Measurements from ENCODE around the gene PFDN2. TPM values are rescaled to one million over a fixed set of nuclear protein-coding genes. Genes with fewer than 3 reads are reported as not detected.

The PFDN2 gene
- total and polyA plus RNA-seq, 2 of the 4 experiments (the other 2 are of a cell fraction): 62.4 to 179 TPM

DNA sequence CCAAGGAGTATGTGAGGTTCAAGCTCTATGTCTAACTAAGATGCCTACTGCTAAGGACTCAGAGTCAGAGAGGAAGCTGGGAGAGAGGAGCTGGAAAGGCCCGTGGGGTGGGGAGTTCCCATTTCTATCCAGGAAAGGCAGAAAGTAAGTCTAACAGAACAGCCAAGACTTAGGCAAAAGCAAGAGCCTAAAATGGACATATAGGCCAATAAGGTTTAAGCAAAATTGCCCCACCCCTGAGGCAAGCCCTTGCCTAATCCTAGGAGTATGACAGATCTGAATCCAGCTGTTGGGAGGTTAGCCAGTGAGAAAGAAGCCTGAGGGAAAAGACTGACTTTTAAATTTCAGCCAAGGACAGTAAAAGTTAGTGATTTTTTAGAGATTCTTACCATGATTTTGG is 21.3 kb downstream of the PFDN2 start:
- Histone ChIP-seq H4K8ac (ENCODE audit: low read depth in 2 of 2, low read length in 2 of 2) (no peak overlapping the region), H2AK5ac (ENCODE audit: low read depth, low read length) (no peak overlapping the region), H2BK5ac (ENCODE audit: low read depth, low read length, poor library complexity, severe bottlenecking) (no peak overlapping the region), H3K18ac (ENCODE audit: low read depth, low read length) (no peak overlapping the region), H3K9ac (ENCODE audit: low read depth, low read length) (no peak overlapping the region), H4K91ac (ENCODE audit: insufficient read depth, low read depth, low read length) (no peak overlapping the region), H2BK120ac (ENCODE audit: low read depth, low read length) (no peak overlapping the region), H3K9me3 (ENCODE audit: control insufficient read depth, insufficient read depth, low read length) (no peaks in the 10 kb centered on the region), H2AFZ (replicated peaks; ENCODE audit: low read length, poor library complexity) (no peak overlapping the region), H3K4me1 (ENCODE audit: control insufficient read depth, insufficient read depth, low read length) (peaks cover 12% of the 10 kb centered on the region), H3K23ac (ENCODE audit: low read depth, low read length) (no peak overlapping the region), H3K9me1 (ENCODE audit: insufficient read depth, low read length) (peaks cover 9% of the 10 kb centered on the region), H3K56ac (ENCODE audit: extremely low read depth, insufficient read depth, low read length) (no peak overlapping the region), H3K14ac (replicated peaks; ENCODE audit: low read depth, low read length) (no peak overlapping the region), H3K36me3 (ENCODE audit: control insufficient read depth, insufficient read depth, low read length) (peaks cover 4% of the 10 kb centered on the region), H4K20me1 (ENCODE audit: insufficient read depth, low read length) (peaks cover 10% of the 10 kb centered on the region), H4K5ac (ENCODE audit: low read depth, low read length) (no peak overlapping the region), H2AK9ac (replicated peaks; ENCODE audit: low read depth, low read length, poor library complexity) (no peak overlapping the region), H3K79me1 (ENCODE audit: low read depth in 1 of 2, low read length in 2 of 2) (peaks cover 0 to 4% of the 10 kb centered on the region in 2 experiments; a peak in 1 of 4 replicates), H3K4ac (ENCODE audit: low read depth, low read length) (no peak overlapping the region), H3K4me3 (ENCODE audit: insufficient read depth, low read depth, low read length) (no peak overlapping the region), H3K27me3 (ENCODE audit: control insufficient read depth, insufficient read depth, low read length) (no peaks in the 10 kb centered on the region), H3K27ac (ENCODE audit: insufficient read depth, low read length) (no peak overlapping the region), H2BK20ac (ENCODE audit: low read depth, low read length) (no peak overlapping the region), H2BK15ac (ENCODE audit: low read depth, low read length) (no peak overlapping the region), H3K4me2 (ENCODE audit: low read depth, low read length) (no peak overlapping the region)
- no peak for TF ChIP-seq RFX5 (IDR thresholded peaks at IDR 0.05; ENCODE audit: low read depth, low read length)
- peak; percentile 63 for TF ChIP-seq CEBPB (IDR thresholded peaks at IDR 0.05; ENCODE audit: low read depth, low read length)
- DNase-seq: peak; percentile 54
- WGBS, 2 experiments (ENCODE audit: extremely low coverage in 2 of 2, insufficient read length in 1 of 2): no CpG with 5 or more reads among the region's 1 CpG
- in situ Hi-C loops (cut with MboI; ENCODE audit: low sequenced_read_pairs) (loop anchor here (5.0 kb wide), 1 partner anchor 99 kb away; no protein-coding TSS in a partner anchor), dilution Hi-C loops (cut with HindIII; ENCODE audit: low sequenced_read_pairs, unreplicated experiment) (no loop called here), intact Hi-C loops (cut with micrococcal nuclease) (loop anchor here (2.0 to 5.0 kb wide), 2 partner anchors 24 to 369 kb away; no protein-coding TSS in a partner anchor)
- BruUV-seq (replicated peaks): no TSS peak
- ChIA-PET CTCF (interaction anchor here (1.1 to 2.7 kb wide), 6 partner anchors 12 to 103 kb away, joined by 3 to 23 read pairs (median 4); partner anchors contain the start of gene USF1), POLR2A (ENCODE audit: unreplicated experiment) (no interaction called here)
- ATAC-seq (ENCODE audit: low read depth): no peak
